Psoas muscle (tissue), 8 donors: ENCODE data around the gene KLHL40. TPM values are rescaled to one million over a fixed set of nuclear protein-coding genes. Genes with fewer than 3 reads are reported as not detected.

Experiments used
- ATAC-seq, 4 donors: fragments of 200-7000 bp; cut with Tn5 transposase; one replicate each; pipeline ENCODE4 v1.9.1; 2020; ENCODE audit warnings: moderate library complexity in 3 of 4, mild to moderate bottlenecking in 2 of 4
- DNase-seq, 2 donors: peaks; one replicate each; pipeline ENCODE4 v3.0.0-alpha.2; 2020
- H3K27ac ChIP-seq: fragments of 200-600 bp; one replicate; pipeline ENCODE4 v1.8.0; 2022
- H3K27me3 ChIP-seq, 3 donors: fragments of 200-600 bp in 1 of 3; one replicate each; pipeline versions ENCODE4 v1.6.1 to v1.8.0; 2013 to 2022; ENCODE audit warnings: low read length in 2 of 3, mild to moderate bottlenecking in 2 of 3, moderate library complexity in 1 of 3; ENCODE audit not compliant: insufficient read depth in 3 of 3
- H3K36me3 ChIP-seq, 2 donors: fragments of 200-600 bp in 1 of 2; one replicate each; pipeline versions ENCODE4 v1.6.1 to v1.8.0; 2013 to 2022; ENCODE audit warnings: low read depth in 1 of 2, mild to moderate bottlenecking in 1 of 2, moderate library complexity in 1 of 2; ENCODE audit not compliant: insufficient read depth in 1 of 2
- H3K4me1 ChIP-seq: fragments of 200-600 bp; one replicate; pipeline ENCODE4 v1.8.0; 2022
- H3K4me3 ChIP-seq: fragments of 200-600 bp; one replicate; pipeline ENCODE4 v1.8.0; 2022; ENCODE audit warnings: mild to moderate bottlenecking
- H3K9me3 ChIP-seq: fragments of 200-600 bp; one replicate; pipeline ENCODE4 v1.8.0; 2022
- WGBS, 3 donors: extraction: QIAGEN DNeasy Blood & Tissue Kit; methylation state at CpG; one replicate each; pipeline versions ENCODE4 v1.1.6 to v1.1.7; 2013; 5-methylcytosine and 5-hydroxymethylcytosine counted together
- intact Hi-C, 2 donors: fragments of 100-400 bp; cut with DNase I; formaldehyde crosslinking; loops; one replicate each; pipeline versions ENCODE4 v1.11.0 to v1.14.2; 2022
- long read RNA-seq, 2 donors: library from polyadenylated mRNA; unstranded; transcript quantifications; one replicate each; pipeline ENCODE4 v2.0.0, GENCODE V29; 2021
- polyA plus RNA-seq, 3 donors: library from polyadenylated mRNA; stranded (reverse); fragments of 200-250 nt; gene quantifications; one replicate each; pipeline ENCODE4 v1.2.3, GENCODE V29; 2013
- total RNA-seq, 4 donors: library from RNA; stranded (reverse); fragmentation: NEBNext Ultra II Directional in 2 of 4; extraction: Animal tissue kit (Norgen Biotek cat#: 25700) in 2 of 4; gene quantifications; one replicate each; pipeline versions ENCODE4 v1.2.1 to v1.2.4, GENCODE V29; 2021 to 2023
- TF ChIP-seq, protein P1 (sequence below): fragments of 200-600 bp; IDR thresholded peaks from one replicate; pipeline ENCODE4 v1.8.0; 2022; ENCODE audit warnings: antibody characterized with exemption
- donor health status: healthy with polysubstance abuse.
- donor health status: DM: no; HTN: no; CAD: no; lungs with moderate emphysema.
- donor health status: Bipolar disorder and iron deficiency.
- donor health status: healthy.
- donor health status: DM: yes; HTN: yes; CAD: no.
- donor health status: DM: no; HTN: no; CAD: no.
- donor health status: DM: no; HTN: no; CAD: no.
- donor health status: DM: yes; HTN: yes; CAD: no.

Gene KLHL40
- total RNA-seq (100 to 1,000 TPM; 241 to 923 (median 381) TPM), polyA plus RNA-seq (100 to 1,000 TPM; 306 to 822 (median 392) TPM)
- long read RNA-seq, donor 1, transcript KLHL40-201 (6 exons, 2,517 nt): major isoform, 572 of 589 reads
- long read RNA-seq, donor 1, partial matches to known transcripts: 12 of 589 reads
- long read RNA-seq, donor 1, other reads (novel, unspliced or antisense): 5 of 589 reads
- long read RNA-seq, donor 2, transcript KLHL40-201 (6 exons, 2,517 nt): major isoform, 3,745 of 3,991 reads
- long read RNA-seq, donor 2, partial matches to known transcripts: 52 of 3,991 reads
- long read RNA-seq, donor 2, other reads (novel, unspliced or antisense): 194 of 3,991 reads

- intact Hi-C loops: loop anchor here in 1 of 2 donors (2.0 kb wide), 1 partner anchor 15 kb away; no protein-coding TSS in a partner anchor
- 17 to 30% (median 21%) methylated on average over 34 of the region's 34 CpGs for WGBS, 3 donors
- TF ChIP-seq, protein P1, sequence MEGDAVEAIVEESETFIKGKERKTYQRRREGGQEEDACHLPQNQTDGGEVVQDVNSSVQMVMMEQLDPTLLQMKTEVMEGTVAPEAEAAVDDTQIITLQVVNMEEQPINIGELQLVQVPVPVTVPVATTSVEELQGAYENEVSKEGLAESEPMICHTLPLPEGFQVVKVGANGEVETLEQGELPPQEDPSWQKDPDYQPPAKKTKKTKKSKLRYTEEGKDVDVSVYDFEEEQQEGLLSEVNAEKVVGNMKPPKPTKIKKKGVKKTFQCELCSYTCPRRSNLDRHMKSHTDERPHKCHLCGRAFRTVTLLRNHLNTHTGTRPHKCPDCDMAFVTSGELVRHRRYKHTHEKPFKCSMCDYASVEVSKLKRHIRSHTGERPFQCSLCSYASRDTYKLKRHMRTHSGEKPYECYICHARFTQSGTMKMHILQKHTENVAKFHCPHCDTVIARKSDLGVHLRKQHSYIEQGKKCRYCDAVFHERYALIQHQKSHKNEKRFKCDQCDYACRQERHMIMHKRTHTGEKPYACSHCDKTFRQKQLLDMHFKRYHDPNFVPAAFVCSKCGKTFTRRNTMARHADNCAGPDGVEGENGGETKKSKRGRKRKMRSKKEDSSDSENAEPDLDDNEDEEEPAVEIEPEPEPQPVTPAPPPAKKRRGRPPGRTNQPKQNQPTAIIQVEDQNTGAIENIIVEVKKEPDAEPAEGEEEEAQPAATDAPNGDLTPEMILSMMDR: no peak
- ATAC-seq (peak; percentile 65 to 73 (median 72)), DNase-seq (peak; percentile 79 to 93)
- Histone ChIP-seq H3K36me3 (peaks cover 0 to 13% of the 10 kb centered on the region in 2 donors), H3K27me3 (no peaks in the 10 kb centered on the region), H3K4me3 (peak within 1 kb of the TSS; percentile 71), H3K4me1 (peaks cover 51% of the 10 kb centered on the region), H3K9me3 (no peaks in the 10 kb centered on the region), H3K27ac (peak within 1 kb of the TSS; percentile 98)
Observed at GRCh38 chr3:42685363-42685881, at the start of gene KLHL40. KLHL40 (plus strand) TSS chr3:42685537; CDS start chr3:42685619, 82 bp downstream.

GRCh38 chr3:42637001-42637400 is 48.3 kb upstream of the KLHL40 start:
- Histone ChIP-seq H3K36me3 (peaks cover 24 to 99% of the 10 kb centered on the region in 2 donors), H3K27me3 (no peaks in the 10 kb centered on the region), H3K4me1 (peaks cover 9% of the 10 kb centered on the region), H3K4me3 (no peak overlapping the region), H3K27ac (no peak overlapping the region), H3K9me3 (no peaks in the 10 kb centered on the region)
- no peak for DNase-seq
- ATAC-seq: no peak
- WGBS, 3 donors: 91 to 94% (median 92%) methylated on average over 6 of the region's 6 CpGs
- TF ChIP-seq, protein P1: no peak
- intact Hi-C loops: no loop called here

DNA sequence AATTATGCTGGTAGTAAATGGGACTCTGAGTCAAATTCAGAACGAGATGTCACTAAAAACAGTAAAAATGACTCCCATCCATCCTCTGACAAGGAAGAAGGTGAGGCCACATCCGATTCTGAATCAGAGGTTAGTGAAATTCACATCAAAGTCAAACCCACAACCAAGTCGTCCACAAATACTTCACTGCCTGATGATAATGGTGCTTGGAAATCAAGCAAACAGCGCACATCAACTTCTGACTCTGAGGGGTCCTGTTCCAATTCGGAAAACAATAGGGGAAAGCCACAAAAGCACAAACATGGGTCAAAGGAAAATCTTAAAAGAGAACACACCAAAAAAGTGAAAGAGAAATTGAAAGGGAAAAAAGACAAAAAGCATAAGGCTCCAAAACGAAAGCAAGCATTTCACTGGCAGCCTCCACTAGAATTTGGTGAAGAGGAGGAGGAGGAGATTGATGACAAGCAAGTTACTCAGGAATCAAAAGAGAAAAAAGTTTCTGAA is 46.9 kb upstream of the KLHL40 start:
- H3K9me3 ChIP-seq: no peaks in the 10 kb centered on the region
- ATAC-seq (no peak), DNase-seq (no peak)
- TF ChIP-seq, protein P1: no peak
- H3K36me3 ChIP-seq: peaks cover 26 to 100% of the 10 kb centered on the region in 2 donors
- H3K4me1 ChIP-seq: no peaks in the 10 kb centered on the region
- 79 to 88% (median 80%) methylated on average over 6 of the region's 6 CpGs for WGBS, 3 donors
- H3K27ac ChIP-seq: no peak overlapping the region
- no peaks in the 10 kb centered on the region for H3K27me3 ChIP-seq
- intact Hi-C loops: no loop called here
- no peak overlapping the region for H3K4me3 ChIP-seq

DNA sequence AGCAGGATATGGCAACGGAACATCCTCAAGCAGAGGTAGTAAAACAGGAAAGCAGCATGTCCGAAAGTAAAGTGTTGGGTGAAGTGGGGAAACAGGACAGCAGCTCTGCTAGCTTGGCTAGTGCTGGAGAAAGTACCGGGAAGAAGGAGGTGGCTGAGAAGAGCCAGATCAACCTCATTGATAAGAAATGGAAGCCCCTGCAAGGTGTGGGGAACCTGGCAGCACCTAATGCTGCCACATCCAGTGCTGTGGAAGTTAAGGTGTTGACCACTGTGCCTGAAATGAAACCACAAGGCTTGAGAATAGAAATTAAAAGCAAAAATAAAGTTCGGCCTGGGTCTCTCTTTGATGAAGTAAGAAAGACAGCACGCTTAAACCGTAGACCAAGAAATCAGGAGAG is 46.1 kb upstream of the KLHL40 start:
- ATAC-seq: no peak
- Histone ChIP-seq H3K36me3 (peaks cover 26 to 100% of the 10 kb centered on the region in 2 donors), H3K27ac (no peak overlapping the region), H3K4me3 (no peak overlapping the region), H3K27me3 (no peaks in the 10 kb centered on the region), H3K9me3 (no peaks in the 10 kb centered on the region), H3K4me1 (no peaks in the 10 kb centered on the region)
- intact Hi-C loops: no loop called here
- no peak for DNase-seq
- 83 to 88% (median 85%) methylated on average over 6 of the region's 6 CpGs for WGBS, 3 donors
- TF ChIP-seq, protein P1: no peak
